DND-41 (cell line): ENCODE results near the gene DCUN1D2.

ENCODE experiments used
- ATAC-seq: fragments of 200-7000 bp; cut with Tn5 transposase; 3 replicates; pipeline ENCODE4 v1.9.1; 2021; ENCODE audit warnings: low read depth; ENCODE audit not compliant: insufficient read depth
- DNase-seq: peaks from one replicate; pipeline ENCODE4 v3.0.0-alpha.2; 2020
- H2AFZ ChIP-seq: 2 replicates; pipeline ENCODE4 v1.6.0; 2012; ENCODE audit warnings: low read depth, low read length
- H3K27ac ChIP-seq: 2 replicates; pipeline ENCODE4 v1.5.1; 2012; ENCODE audit warnings: low read length, inconsistent platforms
- H3K27me3 ChIP-seq: fragments of 200-600 bp; sonication (generic); 2 replicates; pipeline ENCODE4 v1.6.0; 2012; ENCODE audit warnings: low read length, mild to moderate bottlenecking, inconsistent platforms; ENCODE audit not compliant: insufficient read depth, poor library complexity
- H3K36me3 ChIP-seq: 2 replicates; pipeline ENCODE4 v1.5.1; 2012; ENCODE audit warnings: low read length, inconsistent platforms; ENCODE audit not compliant: insufficient read depth
- H3K4me1 ChIP-seq: 2 replicates; pipeline ENCODE4 v1.5.1; 2012; ENCODE audit warnings: mild to moderate bottlenecking, low read length; ENCODE audit not compliant: insufficient read depth
- H3K4me2 ChIP-seq: 2 replicates; pipeline ENCODE4 v1.6.0; 2012; ENCODE audit warnings: mild to moderate bottlenecking, moderate library complexity, low read length, inconsistent platforms; ENCODE audit not compliant: insufficient read depth
- H3K4me3 ChIP-seq, 2 experiments: fragments of 200-600 bp in 1 of 2; shearing (Covaris generic) in 1 of 2; 2 replicates each; pipeline ENCODE4 v1.5.1; 2012 to 2016; ENCODE audit warnings: inconsistent platforms in 2 of 2, low read length in 2 of 2, mild to moderate bottlenecking in 2 of 2, low read depth in 1 of 2, moderate library complexity in 1 of 2
- H3K79me2 ChIP-seq: 2 replicates; pipeline ENCODE4 v1.6.0; 2012; ENCODE audit warnings: low read length, inconsistent platforms; ENCODE audit not compliant: insufficient read depth
- H3K9ac ChIP-seq: 2 replicates; pipeline ENCODE4 v1.6.0; 2012; ENCODE audit warnings: low read depth, mild to moderate bottlenecking, inconsistent platforms, low read length, moderate library complexity
- H3K9me3 ChIP-seq: 2 replicates; pipeline ENCODE4 v1.5.1; 2012; ENCODE audit warnings: low read length, moderate library complexity, mild to moderate bottlenecking, inconsistent platforms; ENCODE audit not compliant: insufficient read depth, severe bottlenecking
- H4K20me1 ChIP-seq: 2 replicates; pipeline ENCODE4 v1.6.0; 2012; ENCODE audit warnings: low read length; ENCODE audit not compliant: insufficient read depth
- EZH2 ChIP-seq: IDR thresholded peaks from 3 replicates; pipeline ENCODE4 v1.6.1; 2012; ENCODE audit warnings: borderline replicate concordance, low read depth, mild to moderate bottlenecking, moderate library complexity, low read length, inconsistent platforms; ENCODE audit not compliant: severe bottlenecking
- TF ChIP-seq, protein P1 (sequence below): IDR thresholded peaks from 2 replicates; pipeline ENCODE4 v1.5.1; 2012; ENCODE audit warnings: borderline replicate concordance, low read length, moderate library complexity, mild to moderate bottlenecking; ENCODE audit not compliant: poor library complexity, severe bottlenecking; ENCODE audit errors: extremely low read depth

The DCUN1D2 gene

DNA sequence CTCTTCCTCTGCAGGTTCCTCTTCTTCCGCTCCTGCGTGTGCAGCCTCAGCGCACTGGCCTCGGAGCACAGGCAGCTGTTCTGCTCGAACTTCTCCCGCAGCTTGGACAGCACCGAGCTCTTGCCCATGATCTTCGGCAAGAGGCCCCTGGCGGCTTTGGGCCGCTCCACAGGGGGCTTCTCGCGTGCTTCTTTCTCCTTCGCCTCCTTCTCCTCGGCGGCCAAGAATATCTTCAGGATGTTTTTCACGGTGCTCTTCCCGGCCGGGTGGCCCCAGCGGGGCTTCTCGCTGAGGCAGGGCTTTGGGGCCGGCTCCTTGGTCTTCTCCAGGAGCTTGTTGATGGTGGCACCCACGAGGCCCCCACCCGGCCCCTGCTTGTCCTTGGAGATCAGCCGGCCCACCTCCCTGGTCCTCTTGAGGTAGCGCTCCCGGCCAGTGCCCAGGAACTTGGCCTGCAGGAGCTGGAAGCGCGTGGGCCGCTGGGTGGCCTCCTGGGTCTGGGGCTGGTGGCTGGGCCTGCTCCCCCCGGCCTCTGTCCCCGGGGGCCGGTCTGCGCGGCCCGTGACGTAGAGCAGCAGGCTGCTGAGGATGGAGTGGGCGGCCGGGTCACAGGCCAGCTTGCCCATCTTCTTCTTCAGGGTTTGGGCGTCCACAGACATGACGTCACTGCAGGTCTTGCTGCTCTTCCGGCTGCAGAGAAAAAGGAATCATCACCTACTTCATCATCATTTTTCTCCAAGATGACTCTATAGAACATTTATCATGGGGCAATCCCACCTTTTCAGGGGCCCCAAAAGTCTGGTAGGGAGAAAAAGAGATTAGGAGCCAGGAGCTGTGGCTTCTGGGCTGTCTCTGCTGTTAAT, 82.7 kb downstream of the DCUN1D2 start:
- Histone ChIP-seq H2AFZ (no peak overlapping the region), H3K79me2 (no peaks in the 10 kb centered on the region), H3K9me3 (no peaks in the 10 kb centered on the region), H3K36me3 (no peaks in the 10 kb centered on the region), H3K4me1 (no peaks in the 10 kb centered on the region), H3K4me3 (no peak overlapping the region), H4K20me1 (no peaks in the 10 kb centered on the region), H3K27ac (no peak overlapping the region), H3K4me2 (no peak overlapping the region), H3K27me3 (peaks cover 4% of the 10 kb centered on the region), H3K9ac (no peak overlapping the region)
- ATAC-seq, result no peak
- no peak for DNase-seq
- TF ChIP-seq, protein P1, sequence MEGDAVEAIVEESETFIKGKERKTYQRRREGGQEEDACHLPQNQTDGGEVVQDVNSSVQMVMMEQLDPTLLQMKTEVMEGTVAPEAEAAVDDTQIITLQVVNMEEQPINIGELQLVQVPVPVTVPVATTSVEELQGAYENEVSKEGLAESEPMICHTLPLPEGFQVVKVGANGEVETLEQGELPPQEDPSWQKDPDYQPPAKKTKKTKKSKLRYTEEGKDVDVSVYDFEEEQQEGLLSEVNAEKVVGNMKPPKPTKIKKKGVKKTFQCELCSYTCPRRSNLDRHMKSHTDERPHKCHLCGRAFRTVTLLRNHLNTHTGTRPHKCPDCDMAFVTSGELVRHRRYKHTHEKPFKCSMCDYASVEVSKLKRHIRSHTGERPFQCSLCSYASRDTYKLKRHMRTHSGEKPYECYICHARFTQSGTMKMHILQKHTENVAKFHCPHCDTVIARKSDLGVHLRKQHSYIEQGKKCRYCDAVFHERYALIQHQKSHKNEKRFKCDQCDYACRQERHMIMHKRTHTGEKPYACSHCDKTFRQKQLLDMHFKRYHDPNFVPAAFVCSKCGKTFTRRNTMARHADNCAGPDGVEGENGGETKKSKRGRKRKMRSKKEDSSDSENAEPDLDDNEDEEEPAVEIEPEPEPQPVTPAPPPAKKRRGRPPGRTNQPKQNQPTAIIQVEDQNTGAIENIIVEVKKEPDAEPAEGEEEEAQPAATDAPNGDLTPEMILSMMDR, result no peak
- TF ChIP-seq EZH2, result no peak

DNA sequence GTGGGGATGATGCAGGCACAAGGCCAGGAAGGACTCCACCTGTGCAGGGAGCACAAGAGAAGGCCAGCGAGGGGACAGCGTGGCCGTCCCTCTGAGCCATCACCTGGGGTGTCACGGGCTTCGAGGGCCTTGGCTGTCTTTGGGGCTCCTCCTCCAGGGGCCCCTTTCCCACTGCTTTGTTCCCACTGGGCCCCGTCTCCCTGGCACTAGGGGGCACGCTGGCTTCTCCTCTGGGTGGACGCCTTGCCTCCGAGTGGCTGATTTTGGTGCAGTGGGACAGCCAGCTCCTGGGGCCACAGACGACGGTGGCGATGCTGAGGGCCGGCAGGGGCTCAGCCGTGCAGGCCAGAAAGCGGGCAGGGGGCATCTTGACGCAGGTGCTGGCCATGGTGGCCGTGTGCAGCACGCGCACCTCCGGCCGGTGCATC, 83.4 kb downstream of the DCUN1D2 start:
- Histone ChIP-seq H3K9ac (no peak overlapping the region), H3K4me2 (no peak overlapping the region), H3K4me1 (no peaks in the 10 kb centered on the region), H2AFZ (no peak overlapping the region), H3K79me2 (no peaks in the 10 kb centered on the region), H3K9me3 (no peaks in the 10 kb centered on the region), H3K36me3 (no peaks in the 10 kb centered on the region), H3K27me3 (peaks cover 4% of the 10 kb centered on the region), H3K27ac (no peak overlapping the region), H3K4me3 (no peak overlapping the region), H4K20me1 (no peaks in the 10 kb centered on the region)
- no peak for DNase-seq
- no peak for TF ChIP-seq EZH2
- TF ChIP-seq, protein P1, result no peak
- ATAC-seq, result no peak

DNA sequence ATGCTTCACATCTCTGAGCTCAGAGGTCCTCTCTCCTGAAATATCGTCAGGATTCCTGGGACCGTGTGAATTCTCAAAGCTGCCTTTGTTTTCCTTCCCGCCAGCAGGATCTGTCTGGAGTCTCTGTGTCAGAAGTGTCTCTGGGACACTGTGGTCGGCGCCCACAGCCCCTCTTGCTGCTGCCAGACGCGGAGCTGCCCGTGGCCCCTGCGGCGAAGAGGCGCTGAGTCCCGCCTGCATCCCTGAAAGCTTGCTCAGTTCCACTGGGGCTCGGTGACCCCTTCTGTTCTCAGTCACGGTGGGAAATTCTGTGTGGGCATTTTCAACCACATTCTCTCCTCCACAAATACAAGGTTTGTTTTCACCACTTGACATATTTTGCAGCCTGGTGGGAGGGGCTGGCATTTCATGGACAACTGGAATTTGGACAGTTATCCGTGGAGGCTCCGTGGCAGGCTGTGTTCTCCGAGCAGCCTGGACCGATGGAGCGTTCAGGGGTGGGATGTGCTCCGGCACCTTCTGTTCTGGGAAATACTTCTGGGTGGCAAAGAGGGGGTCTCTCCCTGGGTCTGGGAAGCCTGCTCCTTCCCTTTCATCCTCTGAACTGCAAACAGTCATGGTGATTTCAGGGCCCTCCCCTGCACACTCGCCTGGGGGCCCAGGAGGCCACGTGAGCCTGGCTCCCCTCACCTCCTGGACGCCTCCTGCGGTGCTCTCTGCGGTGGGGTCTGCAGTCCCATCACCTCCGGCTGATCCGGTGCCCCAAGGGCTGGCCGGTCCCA, 84.0 kb downstream of the DCUN1D2 start:
- Histone ChIP-seq H3K79me2 (no peaks in the 10 kb centered on the region), H3K27me3 (peaks cover 4% of the 10 kb centered on the region), H3K4me3 (no peak overlapping the region), H3K9me3 (no peaks in the 10 kb centered on the region), H2AFZ (no peak overlapping the region), H4K20me1 (no peaks in the 10 kb centered on the region), H3K9ac (no peak overlapping the region), H3K4me1 (no peaks in the 10 kb centered on the region), H3K27ac (no peak overlapping the region), H3K4me2 (no peak overlapping the region), H3K36me3 (no peaks in the 10 kb centered on the region)
- ATAC-seq, result no peak
- DNase-seq, result no peak
- no peak for TF ChIP-seq EZH2
- TF ChIP-seq, protein P1, result no peak
